ENCODE results near the gene ALPG.

Gene ALPG

GRCh38 chr2:232460171-232460570, 53.5 kb downstream of the ALPG start:
- no peak for DNase-seq
